B cell (primary cell): ENCODE results near the gene KCNIP1. TPM values are rescaled to one million over a fixed set of nuclear protein-coding genes. Genes with fewer than 3 reads are reported as not detected.

Experiments used
- ATAC-seq: fragments of 200-7000 bp; cut with Tn5 transposase; one replicate; pipeline ENCODE4 v1.10.0; 2021; ENCODE audit warnings: low read depth, mild to moderate bottlenecking, moderate number of reproducible peaks, moderate library complexity
- CTCF ChIA-PET: fragments of 350-600 bp; sonication (Branson Sonifier 250); formaldehyde crosslinking; loops from one replicate; lab custom pipeline; 2021; ENCODE audit warnings: antibody characterized with exemption, inconsistent platforms; lab: Charles Lee
- POLR2A ChIA-PET: fragments of 350-600 bp; sonication (Branson Sonifier 250); formaldehyde crosslinking; loops from one replicate; lab custom pipeline; 2021; ENCODE audit warnings: antibody characterized with exemption; lab: Charles Lee
- DNase-seq: peaks from one replicate; pipeline ENCODE4 v3.0.0; 2013
- H2AFZ ChIP-seq: 2 replicates; pipeline ENCODE4 v1.6.1; 2012; ENCODE audit warnings: mild to moderate bottlenecking, low read depth, low read length; ENCODE audit not compliant: insufficient read depth, poor library complexity, severe bottlenecking
- H3K27ac ChIP-seq, 2 donors: 1 replicate in 1 of 2; 2 replicates in 1 of 2; pipeline ENCODE4 v1.5.1; 2012 to 2013; ENCODE audit warnings: low read length in 2 of 2, mild to moderate bottlenecking in 2 of 2, moderate library complexity in 1 of 2
- H3K27me3 ChIP-seq, 4 experiments: fragments of 200-600 bp in 1 of 4; sonication (generic) in 1 of 4; replicated peaks in 1 of 4; 1 replicate in 2 of 4; 2 replicates in 2 of 4; pipeline versions ENCODE4 v1.6.1 to v1.7.0; 2013 to 2016; ENCODE audit warnings: low read length in 3 of 4, mild to moderate bottlenecking in 2 of 4, mixed read lengths in 1 of 4, moderate library complexity in 1 of 4; ENCODE audit not compliant: insufficient read depth in 4 of 4, control insufficient read depth in 3 of 4; ENCODE audit errors: control extremely low read depth in 1 of 4
- H3K36me3 ChIP-seq, 2 experiments: replicated peaks in 1 of 2; 1 replicate in 1 of 2; 2 replicates in 1 of 2; pipeline versions ENCODE4 v1.6.1 to v1.7.1; 2013; ENCODE audit warnings: low read length in 1 of 2; ENCODE audit not compliant: insufficient read depth in 2 of 2, control insufficient read depth in 1 of 2; ENCODE audit errors: control extremely low read depth in 1 of 2, extremely low read depth in 1 of 2
- H3K4me1 ChIP-seq, 2 donors: fragments of 200-600 bp in 1 of 2; sonication (generic) in 1 of 2; 1 replicate in 1 of 2; 2 replicates in 1 of 2; pipeline versions ENCODE4 v1.5.1 to v1.6.1; 2013 to 2017; ENCODE audit warnings: low read length in 2 of 2; ENCODE audit not compliant: control insufficient read depth in 2 of 2, insufficient read depth in 2 of 2
- H3K4me2 ChIP-seq: replicated peaks from 2 replicates; pipeline ENCODE3; 2012; ENCODE audit warnings: mild to moderate bottlenecking, low read depth, low read length; ENCODE audit not compliant: poor library complexity, severe bottlenecking
- H3K4me3 ChIP-seq, 5 experiments: fragments of 200-600 bp in 1 of 5; sonication (generic) in 1 of 5; 1 replicate in 3 of 5; 2 replicates in 2 of 5; pipeline versions ENCODE4 v1.5.1 to v1.7.0; 2011 to 2016; ENCODE audit warnings: low read length in 4 of 5, mild to moderate bottlenecking in 4 of 5, low read depth in 2 of 5, control low read depth in 1 of 5, moderate library complexity in 1 of 5; ENCODE audit not compliant: insufficient read depth in 1 of 5; ENCODE audit errors: control extremely low read depth in 1 of 5, extremely low read depth in 1 of 5
- H3K79me2 ChIP-seq: fragments of 200-600 bp; sonication (generic); one replicate; pipeline ENCODE4 v1.6.0; 2016; ENCODE audit warnings: low read length; ENCODE audit not compliant: control insufficient read depth, insufficient read depth
- H3K9ac ChIP-seq: fragments of 200-600 bp; sonication (generic); 2 replicates; pipeline ENCODE4 v1.6.1; 2017; ENCODE audit warnings: mild to moderate bottlenecking, low read length, moderate library complexity
- H3K9me3 ChIP-seq, 3 donors: one replicate each; pipeline versions ENCODE4 v1.6.1 to v1.7.1; 2013; ENCODE audit warnings: low read length in 2 of 3; ENCODE audit not compliant: control insufficient read depth in 2 of 3, insufficient read depth in 1 of 3; ENCODE audit errors: control extremely low read depth in 1 of 3
- H4K20me1 ChIP-seq: 2 replicates; pipeline ENCODE4 v1.6.0; 2012; ENCODE audit warnings: mild to moderate bottlenecking, low read length; ENCODE audit not compliant: insufficient read depth, control insufficient read depth, poor library complexity, severe bottlenecking
- H3K27ac Mint-ChIP-seq: one replicate; pipeline ENCODE4 v1.8.0; 2021; ENCODE audit warnings: mixed read lengths
- H3K27me3 Mint-ChIP-seq: one replicate; pipeline ENCODE4 v1.8.0; 2021; ENCODE audit warnings: mixed read lengths
- H3K4me1 Mint-ChIP-seq: one replicate; pipeline ENCODE4 v1.8.0; 2021; ENCODE audit warnings: mixed read lengths
- H3K4me3 Mint-ChIP-seq: one replicate; pipeline ENCODE4 v1.8.0; 2021; ENCODE audit warnings: mixed read lengths
- H3K9me3 Mint-ChIP-seq: one replicate; pipeline ENCODE4 v1.8.0; 2022; ENCODE audit warnings: mixed read lengths; ENCODE audit not compliant: insufficient read depth
- EZH2 ChIP-seq: IDR thresholded peaks from 2 replicates; pipeline ENCODE4 v1.6.1; 2012; ENCODE audit warnings: borderline replicate concordance, low read depth, mild to moderate bottlenecking, moderate library complexity, low read length; ENCODE audit not compliant: insufficient read depth, poor library complexity, severe bottlenecking
- whole genome bisulfite sequencing: methylation state at CpG from one replicate; pipeline ENCODE4 v1.1.5; 2013; ENCODE audit warnings: missing lambda C conversion rate; ENCODE audit not compliant: insufficient coverage; 5-methylcytosine and 5-hydroxymethylcytosine counted together
- intact Hi-C: fragments of 100-400 bp; cut with micrococcal nuclease; formaldehyde crosslinking; loops from one replicate; pipeline ENCODE4 v1.10.0; 2022
- polyA plus RNA-seq: library from polyadenylated mRNA; depleted of rRNA; stranded (reverse); fragments of >200 nt; gene quantifications from 2 replicates; pipeline ENCODE4 v1.2.3, GENCODE V29; 2012
- total RNA-seq, 2 donors: library from RNA; stranded (reverse); fragments of 120-200 nt in 1 of 2; gene quantifications; 1 replicate in 1 of 2; 2 replicates in 1 of 2; pipeline versions ENCODE4 v1.2.3 to v1.2.4, GENCODE V29; 2013 to 2022
- TF ChIP-seq, protein P1 (sequence below): fragments of 200-600 bp; IDR thresholded peaks from one replicate; pipeline ENCODE4 v1.8.0; 2022; ENCODE audit warnings: antibody characterized with exemption, mild to moderate bottlenecking

Gene KCNIP1
- total and polyA plus RNA-seq, 2 donors (not counting 1 experiment from before 2014, with no cell fraction given), result not detected

DNA sequence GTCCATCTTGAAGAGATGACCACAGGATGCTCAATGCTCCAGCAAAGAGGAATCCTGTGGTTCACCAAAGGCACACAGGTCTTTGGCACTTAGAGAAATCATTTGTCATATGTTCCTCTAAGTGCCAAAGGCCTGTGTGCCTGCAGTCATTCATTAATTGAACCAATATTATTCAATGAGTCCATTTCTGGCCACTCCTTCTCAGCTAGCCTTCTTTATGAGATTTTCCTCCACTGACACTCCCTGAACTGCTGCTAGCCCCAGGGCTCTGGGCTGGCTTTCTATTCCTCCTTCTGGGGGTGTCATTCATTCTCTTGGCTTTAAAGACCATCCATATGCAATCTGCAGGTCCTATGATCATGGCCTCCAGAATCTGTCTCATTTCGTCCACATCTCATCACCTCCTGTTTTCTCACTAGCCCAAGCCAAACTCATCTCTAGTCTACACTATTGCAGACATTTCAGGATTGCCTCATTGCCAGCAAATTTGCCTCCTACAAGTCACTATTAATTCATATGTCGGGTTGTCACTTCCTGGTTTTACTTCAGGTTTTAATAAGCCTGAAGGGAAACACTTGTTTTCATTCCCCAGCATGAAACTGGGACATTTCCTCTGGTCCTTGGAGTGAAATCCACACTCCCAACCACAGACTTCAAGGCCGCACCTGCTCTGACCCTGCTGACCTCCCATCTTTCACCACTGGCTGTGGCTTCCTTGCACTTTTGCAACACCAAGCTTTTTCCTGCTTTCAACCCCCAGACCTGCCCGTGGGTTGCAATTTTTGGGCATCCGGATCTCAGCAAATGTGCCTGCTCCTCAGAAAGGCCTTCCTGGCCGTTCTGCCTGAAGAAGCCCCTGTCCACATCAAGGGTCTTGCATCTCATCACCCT is 35.1 kb downstream of the KCNIP1 start:
- no peaks in the 10 kb centered on the region for H3K4me1 ChIP-seq
- H4K20me1 ChIP-seq, result no peaks in the 10 kb centered on the region
- WGBS, result 45% methylated on average over 6 of the region's 6 CpGs
- no peak for TF ChIP-seq EZH2
- TF ChIP-seq, protein P1, sequence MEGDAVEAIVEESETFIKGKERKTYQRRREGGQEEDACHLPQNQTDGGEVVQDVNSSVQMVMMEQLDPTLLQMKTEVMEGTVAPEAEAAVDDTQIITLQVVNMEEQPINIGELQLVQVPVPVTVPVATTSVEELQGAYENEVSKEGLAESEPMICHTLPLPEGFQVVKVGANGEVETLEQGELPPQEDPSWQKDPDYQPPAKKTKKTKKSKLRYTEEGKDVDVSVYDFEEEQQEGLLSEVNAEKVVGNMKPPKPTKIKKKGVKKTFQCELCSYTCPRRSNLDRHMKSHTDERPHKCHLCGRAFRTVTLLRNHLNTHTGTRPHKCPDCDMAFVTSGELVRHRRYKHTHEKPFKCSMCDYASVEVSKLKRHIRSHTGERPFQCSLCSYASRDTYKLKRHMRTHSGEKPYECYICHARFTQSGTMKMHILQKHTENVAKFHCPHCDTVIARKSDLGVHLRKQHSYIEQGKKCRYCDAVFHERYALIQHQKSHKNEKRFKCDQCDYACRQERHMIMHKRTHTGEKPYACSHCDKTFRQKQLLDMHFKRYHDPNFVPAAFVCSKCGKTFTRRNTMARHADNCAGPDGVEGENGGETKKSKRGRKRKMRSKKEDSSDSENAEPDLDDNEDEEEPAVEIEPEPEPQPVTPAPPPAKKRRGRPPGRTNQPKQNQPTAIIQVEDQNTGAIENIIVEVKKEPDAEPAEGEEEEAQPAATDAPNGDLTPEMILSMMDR, result no peak
- DNase-seq (no peak), ATAC-seq (no peak)
- Mint-ChIP-seq H3K4me3 (no peak overlapping the region), H3K4me1 (no peaks in the 10 kb centered on the region), H3K27me3 (peaks cover 14% of the 10 kb centered on the region), H3K9me3 (no peaks in the 10 kb centered on the region), H3K27ac (no peak overlapping the region)
- H3K27ac ChIP-seq, result no peak overlapping the region
- ChIA-PET CTCF (no interaction called here), POLR2A (no interaction called here)
- H3K4me3 ChIP-seq, result no peak overlapping the region
- no peak overlapping the region for H2AFZ ChIP-seq
- H3K4me2 ChIP-seq, result no peak overlapping the region
- no peaks in the 10 kb centered on the region for H3K36me3 ChIP-seq
- no peak overlapping the region for H3K9ac ChIP-seq
- H3K27me3 ChIP-seq, result no peaks in the 10 kb centered on the region
- intact Hi-C loops, result no loop called here
- no peaks in the 10 kb centered on the region for H3K79me2 ChIP-seq
- peaks cover 0 to 2% (median 0%) of the 10 kb centered on the region in 3 donors for H3K9me3 ChIP-seq

DNA sequence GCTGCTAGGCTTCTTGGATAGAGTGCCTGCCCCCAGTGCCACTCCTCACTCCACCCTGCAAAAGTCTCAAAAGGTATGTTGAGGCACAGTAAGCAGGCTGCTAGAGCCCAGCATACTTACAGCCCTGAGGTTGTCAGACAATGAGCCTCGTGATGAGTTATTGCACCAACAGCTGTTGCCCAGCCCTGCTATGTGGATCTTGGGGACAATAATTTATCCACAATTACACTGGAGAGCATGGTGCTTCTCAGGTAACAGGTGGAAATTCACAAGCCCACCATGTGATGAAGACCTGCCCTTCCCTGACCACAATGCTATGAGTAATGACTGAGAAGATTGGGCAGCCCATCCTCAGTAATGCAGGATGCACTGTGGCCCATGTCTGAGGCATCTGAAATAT is 36.5 kb downstream of the KCNIP1 start:
- intact Hi-C loops, result no loop called here
- H3K9me3 ChIP-seq, result peaks cover under 1 to 5% (median 2%) of the 10 kb centered on the region in 3 donors
- POLR2A ChIA-PET, result no interaction called here
- H3K4me1 Mint-ChIP-seq, result no peaks in the 10 kb centered on the region
- TF ChIP-seq, protein P1, result no peak
- TF ChIP-seq EZH2, result no peak
- peaks cover 20% of the 10 kb centered on the region for H3K27me3 Mint-ChIP-seq
- H3K79me2 ChIP-seq, result no peaks in the 10 kb centered on the region
- no peak overlapping the region for H3K27ac Mint-ChIP-seq
- CTCF ChIA-PET, result no interaction called here
- DNase-seq, result no peak
- no peaks in the 10 kb centered on the region for H4K20me1 ChIP-seq
- ATAC-seq, result no peak
- no peak overlapping the region for H2AFZ ChIP-seq
- peaks cover under 1% of the 10 kb centered on the region for H3K9me3 Mint-ChIP-seq
- H3K4me3 ChIP-seq, result no peak overlapping the region
- H3K4me1 ChIP-seq, result no peaks in the 10 kb centered on the region
- no peak overlapping the region for H3K9ac ChIP-seq
- 80% methylated on average over 1 of the region's 1 CpG for WGBS
- no peak overlapping the region for H3K4me2 ChIP-seq
- H3K27ac ChIP-seq, result no peak overlapping the region
- H3K36me3 ChIP-seq, result no peaks in the 10 kb centered on the region
- H3K4me3 Mint-ChIP-seq, result no peak overlapping the region
- no peaks in the 10 kb centered on the region for H3K27me3 ChIP-seq
